ENCODE results near the gene TUBB. TPM values are rescaled to one million over a fixed set of nuclear protein-coding genes. Genes with fewer than 3 reads are reported as not detected.

The TUBB gene
- total and polyA plus RNA-seq, 2 of the 4 experiments (the other 2 are of a cell fraction): 1,401 to 2,004 TPM

- in situ Hi-C loops (cut with MboI; ENCODE audit: low sequenced_read_pairs): no loop called here
These were observed 6.6 kb downstream of the TUBB start for GRCh38 chr6:30726506-30727413.

More at GRCh38 chr6:30726506-30727413, 6.6 kb downstream of the TUBB start:
- H4K91ac ChIP-seq (ENCODE audit: insufficient read depth, low read depth, low read length): no peak overlapping the region
- no peak overlapping the region for H3K18ac ChIP-seq (ENCODE audit: low read depth, low read length)
- peak; percentile 27 for DNase-seq
- CTCF ChIA-PET: interaction anchor here (0.6 to 1.2 kb wide), 2 partner anchors 48 to 245 kb away, joined by 3 to 4 read pairs; no protein-coding TSS in a partner anchor
- H3K4ac ChIP-seq (ENCODE audit: low read depth, low read length): no peak overlapping the region
- no peak overlapping the region for H3K56ac ChIP-seq (ENCODE audit: extremely low read depth, insufficient read depth, low read length)
- peaks cover 28 to 45% of the 10 kb centered on the region in 2 experiments for H3K79me1 ChIP-seq (ENCODE audit: low read depth in 1 of 2, low read length in 2 of 2)
- no TSS peak for BruUV-seq (replicated peaks)
- no peak for ATAC-seq (ENCODE audit: low read depth)
- no peak overlapping the region for H3K23ac ChIP-seq (ENCODE audit: low read depth, low read length)
- H2BK120ac ChIP-seq (ENCODE audit: low read depth, low read length): no peak overlapping the region
- no peak overlapping the region for H3K9ac ChIP-seq (ENCODE audit: low read depth, low read length)
- H3K27me3 ChIP-seq (ENCODE audit: control insufficient read depth, insufficient read depth, low read length): no peaks in the 10 kb centered on the region
- no peak overlapping the region for H3K4me2 ChIP-seq (ENCODE audit: low read depth, low read length)
- H2AFZ ChIP-seq (replicated peaks; ENCODE audit: low read length, poor library complexity): no peak overlapping the region
- dilution Hi-C loops (cut with HindIII; ENCODE audit: low sequenced_read_pairs, unreplicated experiment) (no loop called here), intact Hi-C loops (cut with micrococcal nuclease) (no loop called here)
- H2BK15ac ChIP-seq (ENCODE audit: low read depth, low read length): no peak overlapping the region
- no peak overlapping the region for H3K14ac ChIP-seq (replicated peaks; ENCODE audit: low read depth, low read length)
- no peak overlapping the region for H2BK20ac ChIP-seq (ENCODE audit: low read depth, low read length)
- POLR2A ChIA-PET (ENCODE audit: unreplicated experiment): interaction anchor here (0.6 kb wide), 2 partner anchors 37 to 361 kb away, joined by 3 read pairs; no protein-coding TSS in a partner anchor
- H2AK9ac ChIP-seq (replicated peaks; ENCODE audit: low read depth, low read length, poor library complexity): no peak overlapping the region
- no peak overlapping the region for H4K8ac ChIP-seq (ENCODE audit: low read depth in 2 of 2, low read length in 2 of 2)
- H2AK5ac ChIP-seq (ENCODE audit: low read depth, low read length): no peak overlapping the region
- TF ChIP-seq POLR2A (IDR thresholded peaks at IDR 0.05; ENCODE audit: low read depth, low read length) (0 out of 2 replicates have a peak, but pooled peaks have one; percentile 11), BHLHE40 (IDR thresholded peaks at IDR 0.05; ENCODE audit: low read depth, low read length) (no peak)
- H2BK5ac ChIP-seq (ENCODE audit: low read depth, low read length, poor library complexity, severe bottlenecking): no peak overlapping the region
- H4K5ac ChIP-seq (ENCODE audit: low read depth, low read length): no peak overlapping the region
- H3K4me3 ChIP-seq (ENCODE audit: insufficient read depth, low read depth, low read length): no peak overlapping the region
- peaks cover 61% of the 10 kb centered on the region for H3K36me3 ChIP-seq (ENCODE audit: control insufficient read depth, insufficient read depth, low read length)
- H3K9me3 ChIP-seq (ENCODE audit: control insufficient read depth, insufficient read depth, low read length): no peaks in the 10 kb centered on the region
- H4K20me1 ChIP-seq (ENCODE audit: insufficient read depth, low read length): peaks cover 58% of the 10 kb centered on the region
- no peak overlapping the region for H3K27ac ChIP-seq (ENCODE audit: insufficient read depth, low read length)
- WGBS, 2 experiments (ENCODE audit: extremely low coverage in 2 of 2, insufficient read length in 1 of 2): 84% methylated on average over 4 of the region's 11 CpGs; no CpG with 5 or more reads in 1 of the 2 experiments
- H3K4me1 ChIP-seq (ENCODE audit: control insufficient read depth, insufficient read depth, low read length): peaks cover 2% of the 10 kb centered on the region
- H3K9me1 ChIP-seq (ENCODE audit: insufficient read depth, low read length): peaks cover 6% of the 10 kb centered on the region; the same call in 1 of the 2 replicates
